Mesendoderm (in vitro differentiated cells): ENCODE data around the gene VANGL2. TPM values are rescaled to one million over a fixed set of nuclear protein-coding genes. Genes with fewer than 3 reads are reported as not detected.

Experiments used
- small RNA-seq: library from polyadenylated mRNA; stranded (forward); fragments of <200 nt; extraction: miRNeasy Mini kit (QIAGEN cat#:217004); gene quantifications from one replicate; pipeline ENCODE3, GENCODE V24; 2013; ENCODE audit not compliant: insufficient read depth

The VANGL2 gene

Small RNAs within 50 kb of the gene (small RNA-seq; reads per million reads assigned to genes)
- not detected for gene RNU4-42P
